Activated gamma-delta T cell treated with Interleukin-2 at 50 U/mL for 16 hours (primary cell): ENCODE data around the gene PCCA.

Source experiments
- DNase-seq: peaks from one replicate; pipeline ENCODE4 v3.0.0-alpha.2; 2020

The PCCA gene

DNA sequence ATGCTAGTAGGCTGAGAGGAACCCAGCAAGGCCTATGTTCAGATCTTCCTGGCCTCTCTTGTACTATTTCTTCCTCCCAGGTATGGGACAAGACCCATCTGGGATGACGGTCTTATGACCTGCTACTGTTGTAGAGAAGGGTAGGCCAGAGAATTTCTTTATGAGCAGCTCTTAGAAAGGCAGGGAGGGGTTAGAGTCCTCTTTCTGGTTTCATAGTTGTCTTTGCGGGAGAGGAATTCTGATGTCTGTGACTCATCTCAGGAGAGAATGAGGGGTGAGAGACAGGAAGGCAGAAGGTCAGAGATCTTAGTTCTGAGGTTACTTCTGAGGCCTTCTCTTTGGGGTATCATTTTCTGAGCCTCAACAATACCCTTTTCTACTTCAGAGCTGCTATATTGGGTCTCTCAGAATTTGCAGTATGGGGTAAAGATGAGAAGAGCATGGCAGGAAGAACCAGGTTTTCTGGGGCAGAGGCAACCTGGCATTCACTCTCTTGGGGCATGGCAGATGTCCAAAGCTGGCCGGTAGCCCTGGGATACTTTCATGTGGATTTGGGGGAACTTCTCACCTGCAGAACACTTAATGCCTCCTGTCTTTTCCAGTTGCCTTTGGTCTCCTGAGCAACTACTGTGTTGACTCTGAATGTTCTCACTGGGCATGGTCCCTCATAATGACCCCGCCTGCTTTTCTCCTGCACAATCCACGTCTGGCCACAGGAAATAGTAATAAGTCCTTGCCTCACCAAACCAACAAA is 345.3 kb downstream of the PCCA start:
- DNase-seq, result no peak

GRCh38 chr13:100436099-100436498 is 347.2 kb downstream of the PCCA start:
- DNase-seq, result no peak

GRCh38 chr13:100438059-100438788 is 349.3 kb downstream of the PCCA start:
- no peak for DNase-seq

GRCh38 chr13:100439247-100439970 is 350.5 kb downstream of the PCCA start:
- DNase-seq, result no peak

DNA sequence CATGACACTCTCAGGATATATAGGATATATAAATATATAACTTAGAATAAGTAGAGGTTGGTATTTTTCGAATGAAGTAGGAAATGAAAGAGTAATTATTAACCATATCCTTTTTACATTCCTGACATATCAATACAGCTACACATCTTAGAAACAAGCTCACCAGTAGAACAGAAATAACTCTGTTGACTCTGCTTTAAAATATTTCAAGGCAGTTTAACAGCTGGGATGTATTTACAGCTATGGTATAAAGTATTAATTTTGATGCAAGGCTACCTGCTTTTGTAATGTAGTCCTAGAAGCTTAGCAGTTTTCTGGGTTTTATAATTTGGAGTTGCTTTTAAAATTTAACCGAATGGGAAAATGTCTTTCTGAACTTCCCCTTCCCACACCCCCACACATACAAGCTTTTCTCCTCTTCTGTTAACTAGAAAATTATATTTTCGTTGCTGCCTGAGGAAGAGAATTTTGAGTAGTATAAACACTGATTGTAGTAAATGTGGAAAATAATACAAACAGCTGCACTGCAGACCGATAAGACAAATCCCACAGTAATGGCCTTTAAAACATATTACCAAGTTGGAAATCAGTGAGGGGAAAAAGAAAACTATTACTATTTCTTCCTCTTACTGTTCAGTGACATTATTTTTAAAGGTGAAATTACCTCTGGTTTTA is 352.0 kb downstream of the PCCA start:
- no peak for DNase-seq

DNA sequence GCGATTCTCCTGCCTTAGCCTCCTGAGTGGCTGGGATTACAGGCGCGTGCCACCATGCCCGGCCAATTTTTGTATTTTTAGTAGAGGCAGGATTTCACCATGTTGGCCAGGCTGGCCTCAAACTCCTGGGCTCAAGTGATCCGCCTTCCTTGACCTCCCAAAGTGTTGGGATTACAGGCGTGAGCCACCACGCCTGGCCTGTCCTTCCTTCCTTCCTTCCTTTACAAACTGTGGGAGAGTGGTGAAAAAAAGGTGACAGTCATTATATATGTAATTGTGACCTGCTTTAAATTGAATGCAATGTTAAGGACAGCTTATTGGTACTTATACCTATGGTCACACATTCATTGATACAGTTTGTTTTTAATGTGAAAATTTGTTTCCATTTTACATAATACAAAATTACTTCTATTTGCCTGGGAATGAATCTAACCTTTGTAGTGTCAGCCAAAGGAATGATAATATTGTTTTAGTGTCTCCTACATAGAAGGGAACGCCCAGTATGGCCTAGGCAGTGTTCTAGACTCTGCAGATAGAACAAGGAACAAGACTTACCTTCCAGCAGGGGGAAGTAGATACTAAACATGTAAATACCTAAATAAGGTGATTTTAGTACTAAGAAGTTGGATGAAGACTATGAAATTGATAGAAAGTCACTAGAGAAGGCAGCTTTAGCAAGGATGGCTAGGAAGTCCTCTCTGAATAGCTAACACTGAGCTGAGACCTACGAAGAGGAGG is 353.4 kb downstream of the PCCA start:
- DNase-seq, result no peak

DNA sequence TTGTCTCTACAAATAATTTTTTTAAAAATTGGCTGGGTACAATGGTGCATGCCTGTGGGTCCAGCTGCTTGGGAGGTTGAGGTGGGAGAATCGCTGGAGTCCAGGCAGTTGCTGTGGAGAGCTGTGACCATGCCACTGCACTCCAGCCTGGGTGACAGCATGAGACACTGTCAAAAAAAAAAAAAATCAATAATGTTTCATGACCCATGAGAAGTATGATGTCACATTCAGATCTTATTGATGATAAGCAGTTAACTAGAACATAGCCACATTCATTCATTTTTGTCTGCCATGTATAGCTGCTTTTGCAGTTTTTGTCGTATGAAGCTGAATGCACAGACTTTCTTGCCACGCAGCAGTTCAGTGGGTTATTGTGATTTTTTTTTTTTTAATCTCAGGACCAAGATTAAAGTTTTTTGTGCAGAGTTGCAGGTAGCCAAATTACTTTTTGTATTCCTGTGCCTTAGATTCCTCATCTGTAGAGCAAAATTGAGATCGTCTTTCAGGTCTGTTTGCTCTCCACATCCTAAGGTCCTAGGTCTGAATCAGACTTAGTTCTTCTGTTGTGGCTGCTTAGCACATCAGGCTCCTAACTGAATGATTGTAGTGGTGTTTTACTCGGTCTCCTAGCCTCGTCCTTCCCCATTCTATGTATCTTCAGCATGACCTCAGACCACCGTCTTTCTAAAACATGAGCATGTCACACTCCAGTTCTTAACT is 354.5 kb downstream of the PCCA start:
- DNase-seq, result no peak

GRCh38 chr13:100443998-100444328 is 355.1 kb downstream of the PCCA start:
- no peak for DNase-seq

GRCh38 chr13:100447831-100448230 is 358.9 kb downstream of the PCCA start:
- no peak for DNase-seq

- DNase-seq, result no peak
Observed at GRCh38 chr13:100451923-100452322, 363.0 kb downstream of the PCCA start.

- DNase-seq, result no peak
Observed at GRCh38 chr13:100454876-100455275, 366.0 kb downstream of the PCCA start.

- DNase-seq, result no peak
Observed at GRCh38 chr13:100458673-100459072, 369.8 kb downstream of the PCCA start.

- DNase-seq, result no peak
Observed at GRCh38 chr13:100459747-100460146, 370.9 kb downstream of the PCCA start.

GRCh38 chr13:100460266-100460665 is 371.4 kb downstream of the PCCA start:
- no peak for DNase-seq

DNA sequence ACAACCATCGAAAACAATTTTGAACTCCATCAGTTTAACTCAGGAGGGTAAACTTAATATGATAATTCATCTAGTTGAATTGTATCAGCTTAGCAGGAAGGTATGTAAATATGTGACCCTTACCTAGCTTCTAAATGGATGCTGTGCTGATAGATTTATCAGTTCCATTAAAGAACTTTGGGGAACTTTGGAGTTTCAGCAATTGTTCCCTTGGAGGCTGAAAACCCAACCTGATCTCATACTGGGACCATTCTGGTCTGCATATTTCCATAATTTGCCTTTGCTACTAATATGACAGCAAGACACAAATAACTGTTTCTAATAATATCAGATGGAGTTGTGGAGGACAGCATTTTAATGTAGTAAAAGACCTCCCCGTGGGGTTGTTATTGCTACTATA is 371.9 kb downstream of the PCCA start:
- DNase-seq, result no peak

DNA sequence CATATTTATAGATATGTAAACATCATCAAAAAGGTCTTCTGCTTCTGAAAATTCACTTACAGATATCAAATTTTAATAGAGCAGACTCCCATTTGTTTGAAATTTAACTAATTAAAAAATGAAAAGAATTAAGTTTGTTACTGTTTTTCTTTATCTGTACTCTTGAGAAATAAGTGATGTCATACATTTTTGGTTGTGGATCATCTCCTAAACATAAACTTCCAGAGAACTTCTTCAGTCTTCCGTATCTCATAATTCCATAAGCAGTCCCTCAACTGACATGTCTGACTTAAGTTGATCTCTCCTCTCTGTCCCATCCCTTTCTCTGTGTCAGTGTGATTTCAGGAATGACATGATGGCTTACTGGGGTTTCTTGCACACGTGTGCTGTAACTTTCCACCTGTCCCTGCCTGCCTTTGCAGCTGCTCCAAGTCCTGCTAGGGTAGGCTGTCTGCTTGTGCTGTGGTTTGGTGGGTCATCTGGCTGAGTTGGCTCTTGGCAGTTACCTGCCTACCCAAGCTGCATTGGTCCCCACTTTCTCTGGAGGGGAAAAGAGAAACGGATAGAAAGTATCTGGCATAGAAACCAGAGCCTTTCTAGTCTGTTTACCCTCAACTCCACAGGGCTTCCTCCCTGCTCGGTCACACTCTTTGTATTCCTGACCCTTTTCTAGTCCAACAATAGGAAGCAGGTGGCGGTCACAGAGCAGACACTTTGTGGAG is 372.6 kb downstream of the PCCA start:
- no peak for DNase-seq

GRCh38 chr13:100464006-100464405 is 375.1 kb downstream of the PCCA start:
- DNase-seq, result no peak

GRCh38 chr13:100465558-100465957 is 376.7 kb downstream of the PCCA start:
- DNase-seq, result no peak

GRCh38 chr13:100470866-100471505 is 382.1 kb downstream of the PCCA start:
- DNase-seq, result no peak

DNA sequence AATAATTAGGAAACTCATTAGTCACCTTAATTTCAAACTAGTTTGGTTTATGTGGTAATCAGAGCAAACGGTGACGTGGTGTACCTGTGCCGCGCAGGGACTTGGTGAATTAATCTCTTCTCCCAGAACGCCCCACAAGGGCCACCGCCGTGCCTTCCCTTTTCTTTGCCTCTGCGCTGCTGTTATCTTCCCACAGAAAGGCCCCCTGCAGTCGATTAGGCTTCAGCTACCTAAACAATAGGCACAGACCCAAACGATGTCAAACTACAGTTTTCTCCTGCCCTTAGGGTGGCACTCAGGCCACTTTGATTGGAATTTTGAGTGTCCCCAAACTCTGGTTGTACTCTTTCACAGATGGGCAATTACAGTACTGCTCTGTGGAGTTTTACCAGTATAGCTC is 384.2 kb downstream of the PCCA start:
- no peak for DNase-seq
